Lower leg skin (tissue), 4 donors: ENCODE measurements around the gene PDZD2. TPM values are rescaled to one million over a fixed set of nuclear protein-coding genes. Genes with fewer than 3 reads are reported as not detected.

ENCODE experiments used
- DNase-seq, 2 donors: peaks; one replicate each; pipeline ENCODE4 v3.0.0-alpha.2; 2019; ENCODE audit warnings: low spot score in 2 of 2
- H3K4me3 ChIP-seq: fragments of 200-600 bp; sonication (generic); 2 replicates; pipeline ENCODE4 v1.5.1; 2017; ENCODE audit warnings: mild to moderate bottlenecking, low read depth; ENCODE audit not compliant: poor library complexity, severe bottlenecking
- POLR2A ChIP-seq, 2 donors: fragments of 450-650 bp; IDR thresholded peaks; one replicate each; pipeline ENCODE4 v1.6.1; 2016 to 2017; ENCODE audit warnings: antibody characterized with exemption in 2 of 2, mild to moderate bottlenecking in 1 of 2, moderate library complexity in 1 of 2
- WGBS, 2 donors: methylation state at CpG; one replicate each; pipeline ENCODE4 v1.1.5; 2018; 5-methylcytosine and 5-hydroxymethylcytosine counted together
- intact Hi-C: fragments of 100-400 bp; cut with DNase I; formaldehyde crosslinking; loops from one replicate; pipeline ENCODE4 v1.15.0; 2023; ENCODE audit warnings: low total_unique reads
- total RNA-seq, 4 donors: library from RNA; depleted of rRNA; stranded (reverse); fragments of >200 nt; gene quantifications; one replicate each; pipeline ENCODE4 v1.1.0, GENCODE V29; 2016
- TF ChIP-seq, protein P1 (sequence below), 3 donors: fragments of 450-650 bp; IDR thresholded peaks; one replicate each; pipeline ENCODE4 v1.5.1; 2016; ENCODE audit warnings: antibody characterized with exemption in 3 of 3, mild to moderate bottlenecking in 3 of 3, moderate library complexity in 2 of 3

PDZD2 gene
- total RNA-seq, 4 donors from 2014 or later: 102 to 150 (median 116) TPM

DNA sequence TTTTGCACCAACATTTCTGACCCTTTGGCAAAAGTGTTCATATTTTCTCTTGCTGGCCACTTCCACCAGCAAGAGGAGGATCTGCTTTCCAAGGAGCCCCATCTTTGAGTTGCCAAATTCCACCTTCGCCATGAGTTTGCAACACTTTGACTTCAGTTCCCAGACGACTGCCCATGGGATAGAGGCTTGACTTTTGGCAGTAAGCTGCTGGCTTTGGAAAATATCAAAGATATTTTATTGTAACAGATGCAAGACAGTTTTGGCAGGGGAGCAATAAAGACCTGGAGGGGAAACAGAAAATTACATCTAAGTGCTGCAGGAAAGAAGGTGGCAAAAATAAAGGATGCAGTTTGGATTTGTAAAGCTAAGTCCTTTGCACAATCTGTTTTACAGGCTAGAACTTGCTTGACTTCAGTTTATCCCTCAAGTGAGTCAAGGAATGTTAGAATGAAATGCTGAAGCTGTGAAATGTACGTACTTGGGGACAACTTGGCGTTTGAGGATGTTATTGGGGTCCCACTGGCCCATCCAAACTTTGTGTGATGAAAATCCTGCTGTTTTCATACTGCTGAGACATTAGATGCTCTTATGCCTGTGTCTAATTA lies 302.3 kb downstream of the PDZD2 start:
- H3K4me3 ChIP-seq: no peak overlapping the region
- 47 to 57% methylated on average over 4 of the region's 4 CpGs for WGBS, 2 donors

GRCh38 chr5:31942546-31942945 lies 303.6 kb downstream of the PDZD2 start:
- no peak for DNase-seq
- WGBS, 2 donors: 50 to 54% methylated on average over 11 of the region's 11 CpGs
- intact Hi-C loops: no loop called here
- H3K4me3 ChIP-seq: no peak overlapping the region
- TF ChIP-seq POLR2A (IDR thresholded peaks at IDR 0.05): no peak
- TF ChIP-seq, protein P1, sequence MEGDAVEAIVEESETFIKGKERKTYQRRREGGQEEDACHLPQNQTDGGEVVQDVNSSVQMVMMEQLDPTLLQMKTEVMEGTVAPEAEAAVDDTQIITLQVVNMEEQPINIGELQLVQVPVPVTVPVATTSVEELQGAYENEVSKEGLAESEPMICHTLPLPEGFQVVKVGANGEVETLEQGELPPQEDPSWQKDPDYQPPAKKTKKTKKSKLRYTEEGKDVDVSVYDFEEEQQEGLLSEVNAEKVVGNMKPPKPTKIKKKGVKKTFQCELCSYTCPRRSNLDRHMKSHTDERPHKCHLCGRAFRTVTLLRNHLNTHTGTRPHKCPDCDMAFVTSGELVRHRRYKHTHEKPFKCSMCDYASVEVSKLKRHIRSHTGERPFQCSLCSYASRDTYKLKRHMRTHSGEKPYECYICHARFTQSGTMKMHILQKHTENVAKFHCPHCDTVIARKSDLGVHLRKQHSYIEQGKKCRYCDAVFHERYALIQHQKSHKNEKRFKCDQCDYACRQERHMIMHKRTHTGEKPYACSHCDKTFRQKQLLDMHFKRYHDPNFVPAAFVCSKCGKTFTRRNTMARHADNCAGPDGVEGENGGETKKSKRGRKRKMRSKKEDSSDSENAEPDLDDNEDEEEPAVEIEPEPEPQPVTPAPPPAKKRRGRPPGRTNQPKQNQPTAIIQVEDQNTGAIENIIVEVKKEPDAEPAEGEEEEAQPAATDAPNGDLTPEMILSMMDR (IDR thresholded peaks at IDR 0.05): no peak

More for the DNA sequence above, 302.3 kb downstream of the PDZD2 start:
- intact Hi-C loops: no loop called here
- no peak for DNase-seq
- TF ChIP-seq, protein P1 (IDR thresholded peaks at IDR 0.05): no peak
- TF ChIP-seq POLR2A (IDR thresholded peaks at IDR 0.05): no peak

GRCh38 chr5:31944684-31945445 lies 305.9 kb downstream of the PDZD2 start:
- H3K4me3 ChIP-seq: no peak overlapping the region
- no peak for TF ChIP-seq POLR2A (IDR thresholded peaks at IDR 0.05)
- TF ChIP-seq, protein P1 (IDR thresholded peaks at IDR 0.05): no peak
- DNase-seq: peak in 1 of 2 donors; percentile 57
- intact Hi-C loops: no loop called here
- WGBS, 2 donors: 43 to 56% methylated on average over 13 of the region's 13 CpGs

DNA sequence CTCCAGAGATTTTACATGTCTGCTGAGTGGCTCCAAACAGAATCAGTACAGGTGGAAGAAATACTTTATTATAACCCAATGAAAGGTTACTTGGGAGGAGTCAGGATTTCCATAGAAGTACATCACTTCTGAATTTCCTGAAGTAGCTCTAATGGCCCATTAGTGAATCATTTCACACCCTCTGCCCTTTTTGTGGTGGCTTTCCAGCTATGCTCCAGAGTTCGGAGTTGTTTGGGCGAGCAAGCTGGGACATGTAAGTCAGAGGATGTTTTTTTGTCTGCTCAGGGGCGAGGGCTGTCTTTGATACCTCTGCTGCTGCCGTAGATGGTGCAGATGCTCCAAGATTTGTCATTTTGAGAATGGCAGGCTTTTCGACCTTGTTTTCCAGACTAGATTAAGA lies 309.1 kb downstream of the PDZD2 start:
- no peak for DNase-seq
- no peak for TF ChIP-seq POLR2A (IDR thresholded peaks at IDR 0.05)
- TF ChIP-seq, protein P1 (IDR thresholded peaks at IDR 0.05): no peak
- WGBS, 2 donors: 59 to 66% methylated on average over 5 of the region's 5 CpGs
- H3K4me3 ChIP-seq: no peak overlapping the region
- intact Hi-C loops: no loop called here

DNA sequence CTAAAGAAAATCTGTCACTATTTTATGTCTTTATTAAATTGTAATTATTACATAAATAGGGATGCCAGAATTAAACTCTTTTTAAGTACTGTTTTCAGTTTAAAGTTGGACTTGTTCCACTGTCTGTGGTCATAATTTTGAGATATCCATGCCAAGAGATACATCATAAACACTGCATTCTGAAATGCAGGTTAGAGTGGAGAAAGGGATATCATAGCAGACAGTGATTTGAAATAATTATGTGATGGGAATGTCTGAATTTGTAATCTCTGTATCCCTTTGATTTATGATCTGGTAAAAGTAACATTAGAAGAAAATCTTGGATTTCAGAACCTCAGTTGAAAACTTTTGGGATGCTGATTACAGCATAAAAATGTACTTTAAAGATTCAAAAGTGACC lies 313.1 kb downstream of the PDZD2 start:
- DNase-seq: no peak
- no peak overlapping the region for H3K4me3 ChIP-seq
- intact Hi-C loops: no loop called here
- TF ChIP-seq, protein P1 (IDR thresholded peaks at IDR 0.05): no peak
- no peak for TF ChIP-seq POLR2A (IDR thresholded peaks at IDR 0.05)
